ENCODE data around the gene MAT2A.

DNA sequence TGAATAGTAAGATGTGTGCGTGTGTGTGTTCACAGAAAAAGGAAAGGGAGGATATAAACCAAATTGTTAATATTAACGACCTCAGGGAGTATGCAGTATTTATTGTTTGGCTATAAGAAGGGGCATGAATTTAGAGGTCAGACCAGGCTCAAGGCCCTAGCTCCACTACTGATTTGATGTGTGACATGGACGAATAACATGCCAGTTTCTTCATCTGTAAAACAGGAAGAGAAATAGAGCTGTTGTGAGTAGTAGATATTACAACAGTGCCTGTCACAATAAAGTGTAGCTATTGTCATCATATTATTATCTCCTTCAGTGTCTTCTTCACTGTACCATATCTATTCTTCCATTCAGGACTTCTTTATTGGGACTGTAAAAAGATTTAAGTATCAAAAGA is 4.1 kb upstream of the MAT2A start:
- TF ChIP-seq CTCF (conservative IDR thresholded peaks at IDR 0.05; ENCODE audit: low read depth, low read length) (no peak), EZH2 (IDR thresholded peaks at IDR 0.05; ENCODE audit: low read length, unreplicated experiment) (no peak)

All from PC-3 (cell line).